GM15510 (cell line): ENCODE results near the gene SLC22A23.

ENCODE experiments used
- POLR2A ChIP-seq: IDR thresholded peaks from 3 replicates; pipeline ENCODE4 v1.6.1; 2011; ENCODE audit warnings: borderline replicate concordance; ENCODE audit not compliant: insufficient read length; ENCODE audit errors: extremely low read depth

Gene SLC22A23

GRCh38 chr6:3285049-3285639 is 171.7 kb downstream of the SLC22A23 start:
- no peak for TF ChIP-seq POLR2A

DNA sequence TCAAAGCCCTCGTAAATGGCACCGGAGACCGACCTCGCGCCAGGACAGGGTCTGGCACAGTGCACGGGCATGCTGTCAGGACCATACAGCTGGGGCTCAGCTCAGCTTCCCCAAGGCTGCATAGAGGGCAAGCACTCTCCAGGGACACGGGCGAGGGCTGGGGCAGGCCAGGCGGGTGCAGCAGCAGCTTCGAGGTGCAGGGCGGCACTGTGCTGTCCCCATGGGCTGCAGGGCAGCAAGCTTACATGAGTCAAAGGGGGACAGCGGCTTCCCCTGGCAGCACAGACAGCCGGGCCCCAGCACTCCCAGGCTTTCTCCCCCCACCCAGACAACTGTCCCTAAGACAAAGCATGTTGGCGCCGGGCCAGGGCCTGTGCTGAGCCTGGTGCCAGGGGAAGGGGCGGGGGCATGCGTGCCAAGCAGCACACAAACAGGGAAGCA is 172.4 kb downstream of the SLC22A23 start:
- no peak for TF ChIP-seq POLR2A

- TF ChIP-seq POLR2A, result no peak
These were observed 173.0 kb downstream of the SLC22A23 start for GRCh38 chr6:3283641-3284435.

- TF ChIP-seq POLR2A, result no peak
These were observed 173.6 kb downstream of the SLC22A23 start for GRCh38 chr6:3283241-3283640.

DNA sequence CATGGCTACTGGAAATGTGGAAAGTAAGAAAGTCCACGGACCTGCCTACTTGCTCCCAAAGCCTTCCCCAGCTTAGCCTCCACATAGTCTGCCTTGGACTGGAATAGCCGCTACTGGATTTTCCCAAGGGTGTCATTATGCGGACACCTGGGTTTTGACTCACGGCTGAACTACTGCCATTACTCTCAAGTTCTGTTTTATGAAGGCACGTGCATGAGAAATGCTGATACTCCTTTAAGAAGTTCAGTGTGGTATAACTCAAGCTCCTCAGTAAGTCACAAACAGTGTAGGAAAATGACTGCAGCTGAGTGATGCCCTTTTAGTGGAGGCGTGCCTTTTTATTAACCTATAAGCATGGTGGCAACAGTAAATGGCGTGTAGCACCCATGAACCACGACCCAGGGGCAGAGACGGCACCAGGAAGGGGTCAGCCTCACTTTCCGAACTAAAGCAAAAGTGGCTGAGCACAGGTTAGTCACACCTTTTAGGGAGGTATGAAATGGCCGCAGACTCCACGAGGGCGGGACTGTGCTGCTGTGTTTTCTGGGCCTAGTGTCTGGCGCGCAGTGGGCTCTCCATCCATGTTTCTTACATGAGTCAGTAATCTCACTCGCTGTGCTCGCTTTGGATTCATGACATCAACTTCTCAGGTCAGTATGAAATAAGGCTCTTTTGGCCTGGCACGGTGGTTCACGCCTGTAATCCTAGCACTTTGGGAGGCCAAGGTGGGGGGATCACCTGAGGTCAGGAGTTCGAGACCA is 174.2 kb downstream of the SLC22A23 start:
- no peak for TF ChIP-seq POLR2A

GRCh38 chr6:3281631-3282475 is 175.0 kb downstream of the SLC22A23 start:
- no peak for TF ChIP-seq POLR2A

GRCh38 chr6:3280866-3281465 is 175.9 kb downstream of the SLC22A23 start:
- no peak for TF ChIP-seq POLR2A

- TF ChIP-seq POLR2A, result no peak
These were observed 176.8 kb downstream of the SLC22A23 start for GRCh38 chr6:3280091-3280490.

DNA sequence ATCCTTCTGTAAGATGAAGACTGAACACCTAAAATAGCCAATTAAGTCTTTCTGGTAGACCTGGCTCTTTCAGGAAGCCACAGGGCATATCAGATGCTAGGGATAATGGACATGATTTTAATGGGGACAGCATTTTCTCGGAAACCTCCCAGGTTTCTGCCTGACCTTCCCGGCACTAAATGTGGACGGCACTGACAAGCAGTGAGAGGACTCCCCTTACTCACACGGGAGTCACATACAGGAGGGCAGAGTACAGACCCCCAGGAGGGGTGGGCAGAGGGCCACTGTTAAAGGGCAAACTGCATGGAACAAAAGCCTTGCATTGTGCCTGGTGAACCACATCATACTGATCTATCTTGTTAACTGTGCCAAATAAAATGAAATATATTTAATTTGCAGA is 178.2 kb downstream of the SLC22A23 start:
- TF ChIP-seq POLR2A, result no peak

DNA sequence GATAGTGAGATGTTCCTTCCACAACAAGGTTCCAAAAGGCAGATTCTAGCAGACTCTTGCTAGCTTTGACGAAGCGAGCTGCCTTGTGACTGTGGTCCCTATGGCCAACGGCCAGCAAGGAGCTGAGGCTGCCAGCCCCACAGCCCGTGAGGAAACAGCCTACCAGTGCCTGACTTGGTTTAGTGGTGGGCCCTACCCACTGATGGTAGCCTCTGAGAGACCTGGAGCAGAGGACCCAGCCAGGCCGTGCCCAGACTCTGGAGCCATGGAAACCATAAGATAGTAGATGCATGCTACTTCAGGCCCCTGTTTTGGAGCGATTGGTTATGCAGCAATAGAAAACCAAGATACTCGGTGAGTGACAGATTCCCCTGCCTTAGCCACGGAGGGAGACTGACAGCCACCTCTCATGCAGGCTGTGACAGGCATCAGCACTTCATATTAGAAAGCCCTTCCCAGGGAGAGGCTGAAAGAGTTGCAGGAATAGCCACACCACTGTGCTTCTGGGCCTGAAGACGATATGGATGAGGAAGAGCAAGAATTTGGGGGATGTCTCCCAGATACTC is 178.9 kb downstream of the SLC22A23 start:
- no peak for TF ChIP-seq POLR2A

GRCh38 chr6:3277251-3277650 is 179.6 kb downstream of the SLC22A23 start:
- TF ChIP-seq POLR2A, result no peak

- no peak for TF ChIP-seq POLR2A
These were observed 180.4 kb downstream of the SLC22A23 start for GRCh38 chr6:3276174-3277167.

GRCh38 chr6:3273707-3274521 is 182.9 kb downstream of the SLC22A23 start:
- TF ChIP-seq POLR2A, result no peak
